Astrocyte of the spinal cord (primary cell): ENCODE data around the gene STXBP1.
A peak's percentile ranks its signal among the peaks of the same experiment; 100 is the strongest.
"Not testable (repeated sequence)": the region's sequence is repeated elsewhere in the genome, so short reads cannot be mapped to it uniquely, and the experiment has no call there.

ENCODE experiments used
- DNase-seq: peaks from one replicate; pipeline ENCODE4 v3.0.0; 2011; ENCODE audit warnings: low read depth, low spot score
- H3K4me3 ChIP-seq: 2 replicates; pipeline ENCODE4 v1.5.1; 2011; ENCODE audit warnings: low read depth, mild to moderate bottlenecking, low read length, moderate library complexity
- CTCF ChIP-seq: IDR thresholded peaks from 2 replicates; pipeline ENCODE4 v1.5.1; 2012; ENCODE audit warnings: low read depth, mild to moderate bottlenecking, low read length, inconsistent platforms
- in situ Hi-C: cut with HindIII; loops from 2 replicates; pipeline ENCODE4 v1.10.0; 2017; ENCODE audit warnings: low sequenced_read_pairs

The STXBP1 gene

GRCh38 chr9:127578952-127579853 is 32.9 kb upstream of the STXBP1 start:
- TF ChIP-seq CTCF = peak; percentile 54
- peak; percentile 98 for DNase-seq
- H3K4me3 ChIP-seq = peak overlapping the region; percentile 33
- in situ Hi-C loops = no loop called here

DNA sequence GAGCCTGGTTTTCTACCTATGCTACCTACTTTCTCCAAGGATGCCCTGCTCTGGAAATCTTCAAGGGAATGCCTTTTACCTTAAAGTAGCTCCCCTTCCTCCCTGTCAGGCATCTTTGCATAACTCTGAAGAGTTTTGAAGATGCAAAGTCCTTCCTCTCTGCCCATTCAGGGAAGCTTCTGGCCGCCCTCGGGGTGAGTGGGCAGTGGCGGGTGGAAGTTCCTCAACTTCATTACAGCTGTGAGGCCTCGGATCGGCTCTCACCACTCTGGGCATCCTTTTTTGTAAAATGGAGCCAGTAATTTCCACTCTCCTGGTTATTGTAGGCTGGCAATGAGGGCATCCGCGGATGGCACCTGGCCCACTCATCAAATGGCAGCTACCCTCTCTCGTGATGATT is 31.7 kb upstream of the STXBP1 start:
- H3K4me3 ChIP-seq = no peak overlapping the region
- DNase-seq = no peak
- in situ Hi-C loops = no loop called here
- TF ChIP-seq CTCF = no peak

GRCh38 chr9:127580879-127581475 is 31.1 kb upstream of the STXBP1 start:
- no peak overlapping the region for H3K4me3 ChIP-seq
- TF ChIP-seq CTCF = no peak
- in situ Hi-C loops = no loop called here
- DNase-seq = no peak

DNA sequence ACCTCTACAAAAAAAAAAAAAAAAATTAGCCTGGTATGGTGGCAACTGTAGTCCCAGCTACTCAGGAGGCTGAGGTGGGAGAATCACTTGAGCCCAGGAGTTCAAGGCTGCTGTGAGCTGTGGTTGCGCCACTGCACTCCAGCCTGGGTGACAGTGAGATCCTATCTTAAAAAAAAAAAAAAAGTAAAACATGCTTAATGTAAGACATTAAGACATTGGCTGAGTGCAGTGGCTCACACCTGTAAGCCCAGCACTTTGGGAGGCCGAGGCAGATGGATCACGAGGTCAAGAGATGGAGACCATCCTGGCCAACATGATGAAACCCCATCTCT is 27.6 kb upstream of the STXBP1 start:
- H3K4me3 ChIP-seq, in situ Hi-C loops, DNase-seq: not testable (repeated sequence)

DNA sequence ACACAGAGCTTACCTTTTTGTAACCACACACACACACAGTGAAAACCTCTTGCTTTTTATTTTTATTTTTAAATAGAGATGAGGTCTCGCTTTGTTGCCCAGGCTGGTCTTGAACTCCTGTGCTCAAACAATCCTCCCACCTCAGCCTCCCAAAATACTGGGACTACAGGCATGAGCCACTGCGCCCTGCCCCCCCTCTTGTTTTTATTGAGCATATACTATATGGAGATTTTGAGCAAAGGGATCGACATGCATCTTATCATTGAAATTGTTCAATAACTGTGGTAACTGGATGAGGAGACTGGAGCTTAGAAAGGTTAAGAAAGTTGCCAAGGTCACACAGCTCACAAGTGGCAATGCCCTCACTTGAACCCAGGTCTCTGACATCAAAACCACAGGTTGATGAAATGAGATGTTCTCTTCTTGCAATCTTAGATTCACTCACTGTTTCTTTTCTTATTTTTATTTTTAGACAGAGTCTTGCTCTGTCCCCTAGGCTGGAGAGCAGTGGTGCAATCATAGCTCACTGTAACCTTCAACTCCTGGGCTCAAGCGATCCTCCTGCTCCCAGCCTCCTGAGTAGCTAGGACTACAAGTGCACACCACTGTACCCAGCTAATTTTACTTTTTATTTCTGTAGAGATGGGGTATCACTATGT is 26.8 kb upstream of the STXBP1 start:
- no peak overlapping the region for H3K4me3 ChIP-seq
- TF ChIP-seq CTCF = no peak
- in situ Hi-C loops = no loop called here
- DNase-seq = no peak

- no peak for DNase-seq
- no peak for TF ChIP-seq CTCF
- H3K4me3 ChIP-seq = no peak overlapping the region
- in situ Hi-C loops = no loop called here
Measured at GRCh38 chr9:127586096-127586495, 26.0 kb upstream of the STXBP1 start.

DNA sequence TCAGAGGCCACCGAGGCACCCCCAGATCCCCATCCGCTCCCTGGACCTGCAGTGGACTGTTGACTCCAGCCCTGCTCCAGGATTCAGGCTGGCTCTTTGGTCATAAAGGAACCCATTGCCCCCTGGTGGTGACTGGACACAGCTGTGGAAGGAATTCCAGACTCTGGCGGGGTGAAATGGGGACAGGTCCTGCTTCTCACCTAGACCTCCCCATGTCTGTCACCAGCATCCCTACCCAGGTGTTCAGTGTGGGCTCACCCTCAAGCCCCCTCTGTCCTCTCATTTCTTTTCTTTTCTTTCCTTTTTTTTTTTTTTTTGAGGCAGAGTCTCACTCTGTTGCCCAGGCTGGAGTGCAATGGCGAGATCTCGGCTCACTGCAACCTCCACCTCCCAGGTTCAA is 25.5 kb upstream of the STXBP1 start:
- peak; percentile 74 for DNase-seq
- no peak overlapping the region for H3K4me3 ChIP-seq
- in situ Hi-C loops = no loop called here
- peak; percentile 94 for TF ChIP-seq CTCF
